22Rv1 (cell line): ENCODE data around the gene COL18A1.
"Not testable (repeated sequence)": the region's sequence is repeated elsewhere in the genome, so short reads cannot be mapped to it uniquely, and the experiment has no call there.

ENCODE experiments used
- H3K27ac ChIP-seq: fragments of 450-650 bp; 2 replicates; pipeline ENCODE4 v1.5.1; 2017
- CTCF ChIP-seq: fragments of 450-650 bp; IDR thresholded peaks from 2 replicates; pipeline ENCODE4 v1.5.1; 2017; ENCODE audit warnings: mild to moderate bottlenecking
- ZFX ChIP-seq: fragments of 450-650 bp; IDR thresholded peaks from 2 replicates; pipeline ENCODE4 v1.6.1; 2017; ENCODE audit warnings: antibody characterized with exemption, borderline replicate concordance

The COL18A1 gene

DNA sequence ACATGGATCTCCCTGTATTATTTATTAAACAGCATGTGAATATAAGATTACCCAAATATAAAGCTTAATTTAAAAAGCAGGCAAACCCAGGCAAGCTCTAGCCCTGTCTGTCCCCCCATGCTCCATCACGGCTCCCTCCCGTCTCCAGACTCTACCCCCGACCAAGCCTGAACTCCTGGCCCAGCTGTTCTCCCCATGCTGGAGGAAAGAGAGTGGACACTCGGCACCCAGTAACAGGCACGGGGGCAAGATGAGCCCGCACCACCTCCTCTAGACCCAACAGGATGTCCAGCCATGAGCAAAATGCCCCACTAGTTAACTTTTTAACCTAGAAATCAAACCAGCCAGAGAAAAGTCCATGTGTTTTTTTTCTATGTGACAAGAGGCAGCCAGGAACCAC, 118.0 kb downstream of the COL18A1 start:
- no peak for TF ChIP-seq ZFX
- TF ChIP-seq CTCF = no peak
- no peak overlapping the region for H3K27ac ChIP-seq

- no peak overlapping the region for H3K27ac ChIP-seq
- no peak for TF ChIP-seq CTCF
- no peak for TF ChIP-seq ZFX
Observed at GRCh38 chr21:45523411-45524101, 118.6 kb downstream of the COL18A1 start.

DNA sequence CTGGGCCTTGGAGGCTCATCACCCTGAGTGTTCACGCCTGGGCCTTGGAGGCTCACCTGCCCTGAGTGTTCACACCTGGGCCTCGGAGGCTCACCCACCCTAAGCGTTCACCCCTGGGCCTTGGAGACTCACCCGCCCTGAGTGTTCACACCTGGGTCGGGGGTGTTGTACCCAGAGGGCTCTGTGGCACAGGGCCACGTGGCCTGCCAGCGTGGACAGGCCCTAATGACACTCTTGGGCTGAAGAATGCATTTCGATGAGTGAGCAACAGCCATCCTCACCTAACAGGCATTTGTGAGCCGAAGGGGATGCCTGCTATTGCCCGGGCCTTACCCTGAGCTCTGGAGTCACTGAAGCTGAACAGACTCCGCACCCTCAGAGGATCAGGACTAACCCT, 119.8 kb downstream of the COL18A1 start:
- H3K27ac ChIP-seq = peak overlapping the region; percentile 45
- TF ChIP-seq ZFX (no peak), CTCF (no peak)

- TF ChIP-seq CTCF (no peak), ZFX (no peak)
- H3K27ac ChIP-seq = peak overlapping the region; percentile 45
Observed at GRCh38 chr21:45525153-45525909, 120.4 kb downstream of the COL18A1 start.

DNA sequence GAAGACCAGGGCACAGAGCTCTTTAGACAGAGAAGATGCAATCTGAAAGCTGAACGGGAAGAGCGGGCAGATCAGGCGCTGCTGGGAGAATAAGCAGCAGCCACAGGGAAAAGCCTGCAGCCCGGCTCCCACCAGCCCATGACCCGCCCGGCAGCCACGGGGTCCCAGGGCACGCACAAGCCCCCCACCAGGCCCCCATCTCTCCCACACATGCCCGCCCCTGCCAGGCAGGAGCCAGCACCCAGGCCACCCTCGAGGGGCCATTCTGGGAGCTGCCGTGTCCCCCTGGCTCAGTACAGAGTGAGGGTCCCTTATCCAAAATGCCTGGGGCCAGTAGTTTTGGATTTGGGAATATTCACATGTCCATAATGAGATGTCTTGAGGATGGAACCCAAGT, 120.9 kb downstream of the COL18A1 start:
- TF ChIP-seq CTCF (no peak), ZFX (no peak)
- H3K27ac ChIP-seq = peak overlapping the region; percentile 45

DNA sequence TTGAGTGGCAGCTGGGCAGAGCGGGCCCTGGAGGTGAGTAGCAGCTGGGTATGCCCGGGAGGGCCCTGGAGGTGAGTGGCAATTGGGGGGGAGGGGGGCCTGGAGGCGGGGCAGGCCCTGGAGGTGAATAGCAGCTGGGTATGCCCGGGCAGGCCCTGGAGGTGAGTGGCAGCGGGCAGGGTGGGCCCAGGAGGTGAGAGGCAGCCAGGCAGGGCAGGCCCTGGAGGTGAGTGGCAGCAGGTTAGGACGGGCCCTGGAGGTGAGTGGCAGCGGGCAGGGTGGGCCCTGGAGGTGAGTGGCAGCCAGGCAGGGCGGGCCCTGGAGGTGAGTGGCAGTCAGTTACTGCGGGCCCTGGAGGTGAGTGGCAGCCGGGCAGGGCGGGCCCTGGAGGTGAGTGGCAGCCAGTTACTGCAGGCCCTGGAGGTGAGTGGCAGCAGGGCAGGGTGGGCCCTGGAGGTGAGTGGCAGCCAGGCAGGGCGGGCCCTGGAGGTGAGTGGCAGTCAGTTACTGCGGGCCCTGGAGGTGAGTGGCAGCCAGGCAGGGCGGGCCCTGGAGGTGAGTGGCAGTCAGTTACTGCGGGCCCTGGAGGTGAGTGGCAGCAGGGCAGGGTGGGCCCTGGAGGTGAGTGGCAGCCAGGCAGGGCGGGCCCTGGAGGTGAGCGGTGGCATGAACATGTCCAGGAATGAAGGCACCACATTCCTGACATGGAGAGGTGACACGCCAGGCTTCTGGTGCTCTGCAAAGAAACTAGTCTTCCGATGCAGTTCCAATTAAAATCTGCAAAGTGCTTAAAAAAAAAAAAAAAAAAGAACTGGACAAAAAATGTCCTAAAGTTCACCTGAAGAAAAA, 122.4 kb downstream of the COL18A1 start:
- not testable (repeated sequence) for H3K27ac ChIP-seq

GRCh38 chr21:45528028-45528705, 123.2 kb downstream of the COL18A1 start:
- no peak for TF ChIP-seq ZFX
- no peak for TF ChIP-seq CTCF
- H3K27ac ChIP-seq = no peak overlapping the region
